Activated T-cell treated with anti-CD3 and anti-CD28 coated beads, Interleukin-2, amount 50 U/mL, for 4 hours (primary cell): Measurements from ENCODE around the gene IFT52. TPM values are rescaled to one million over a fixed set of nuclear protein-coding genes. Genes with fewer than 3 reads are reported as not detected.

Experiments
- ATAC-seq, 2 donors: fragments of 200-7000 bp; cut with Tn5 transposase; one replicate each; pipeline ENCODE4 v1.10.0; 2021
- DNase-seq: peaks from one replicate; pipeline ENCODE4 v3.0.0-alpha.2; 2020
- H3K27me3 Mint-ChIP-seq: one replicate; pipeline ENCODE4 v1.8.0; 2021; ENCODE audit warnings: low read depth, mixed read lengths
- H3K36me3 Mint-ChIP-seq: one replicate; pipeline ENCODE4 v1.8.0; 2022; ENCODE audit warnings: mixed read lengths; ENCODE audit not compliant: insufficient read depth
- H3K4me1 Mint-ChIP-seq: one replicate; pipeline ENCODE4 v1.8.0; 2021; ENCODE audit warnings: low read depth, mixed read lengths
- H3K4me3 Mint-ChIP-seq: one replicate; pipeline ENCODE4 v1.8.0; 2021; ENCODE audit warnings: mild to moderate bottlenecking, moderate library complexity, mixed read lengths
- H3K9me3 Mint-ChIP-seq: one replicate; pipeline ENCODE4 v1.8.0; 2021; ENCODE audit warnings: mixed read lengths
- total RNA-seq, 3 donors: library from RNA; stranded (reverse); gene quantifications; one replicate each; pipeline ENCODE4 v1.2.1, GENCODE V29; 2021

IFT52 gene
- total RNA-seq, 3 donors from 2014 or later = 13.5 to 16.1 (median 14.2) TPM

DNA sequence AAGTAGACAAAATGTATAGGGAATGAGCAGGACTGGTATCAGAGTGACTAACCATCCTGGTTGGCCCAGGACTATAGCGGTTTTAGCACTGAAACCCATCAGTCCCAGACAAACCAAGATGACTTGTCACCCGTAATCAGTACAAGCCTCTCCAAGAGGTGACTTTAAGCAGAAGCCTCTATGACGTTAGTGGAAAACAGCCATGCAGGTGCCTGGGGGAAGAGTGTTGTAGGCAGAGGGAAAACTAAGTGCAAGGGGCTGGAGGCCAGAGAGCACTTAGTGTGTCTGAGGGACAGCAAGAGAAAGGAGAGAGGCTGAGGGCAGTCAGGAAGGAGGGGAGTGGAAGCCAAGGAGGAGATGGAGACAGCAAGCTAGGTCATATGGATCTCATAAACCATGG, 29.8 kb upstream of the IFT52 start:
- DNase-seq (no peak), ATAC-seq (no peak)
- H3K36me3 Mint-ChIP-seq = no peaks in the 10 kb centered on the region
- no peak overlapping the region for H3K4me3 Mint-ChIP-seq
- H3K4me1 Mint-ChIP-seq = no peaks in the 10 kb centered on the region
- no peaks in the 10 kb centered on the region for H3K27me3 Mint-ChIP-seq
- H3K9me3 Mint-ChIP-seq = no peaks in the 10 kb centered on the region

DNA sequence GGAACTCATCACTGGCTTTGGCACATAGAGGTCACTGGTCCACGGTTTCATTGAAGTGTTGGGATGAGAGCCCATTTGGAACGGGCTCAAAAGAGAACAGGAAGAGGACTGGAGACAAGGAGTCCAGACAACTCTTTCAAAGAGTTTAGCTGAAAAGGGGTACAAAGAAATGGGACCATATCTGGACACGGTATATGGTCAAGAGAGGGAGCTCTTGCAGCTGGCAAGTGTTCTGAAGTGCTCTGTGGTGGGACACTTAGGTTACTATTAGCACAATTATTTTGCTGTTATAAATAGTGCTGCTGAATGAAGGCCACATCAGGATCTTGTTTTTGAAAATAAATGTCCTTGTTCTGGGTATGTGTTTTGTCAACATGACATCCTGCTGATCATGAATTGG, 27.3 kb upstream of the IFT52 start:
- ATAC-seq = no peak
- DNase-seq = no peak
- Mint-ChIP-seq H3K4me1 (no peaks in the 10 kb centered on the region), H3K4me3 (no peak overlapping the region), H3K27me3 (no peaks in the 10 kb centered on the region), H3K36me3 (no peaks in the 10 kb centered on the region), H3K9me3 (no peaks in the 10 kb centered on the region)

DNA sequence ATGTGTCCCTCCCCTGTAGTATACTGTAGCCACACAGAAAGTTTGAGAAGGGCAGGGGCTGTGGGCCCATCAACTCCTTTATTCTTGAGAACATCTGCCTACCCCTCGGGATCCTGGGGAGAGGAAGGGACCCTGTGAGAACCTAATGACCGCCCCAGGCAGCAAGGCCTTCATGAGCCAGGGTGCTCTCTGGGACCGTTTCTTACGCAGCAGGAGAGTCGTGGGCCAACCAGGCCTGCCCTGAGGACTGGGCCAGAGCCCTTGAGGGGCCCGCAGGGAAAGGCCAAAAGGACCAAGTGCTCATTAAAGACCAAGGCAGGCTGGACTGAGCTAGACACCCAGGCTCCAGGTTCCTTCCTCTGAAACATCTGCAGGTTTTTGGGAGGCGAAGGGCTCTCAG, 26.7 kb upstream of the IFT52 start:
- ATAC-seq = no peak

DNA sequence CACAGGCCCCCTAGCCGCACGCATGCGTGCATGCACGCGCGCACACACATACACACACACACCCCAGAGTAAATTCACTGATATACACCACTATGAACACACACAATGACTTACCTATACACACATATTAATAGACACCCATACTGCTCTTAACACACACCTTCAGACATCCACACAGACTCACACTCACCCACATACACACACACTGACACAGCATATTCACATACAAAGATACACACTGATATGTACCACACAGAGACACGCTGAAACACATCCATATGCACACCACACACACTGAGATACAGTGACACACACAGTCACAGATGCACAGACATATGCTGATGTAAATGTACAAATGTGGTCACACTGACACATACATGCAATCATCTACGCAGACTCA, 26.3 kb upstream of the IFT52 start:
- no peak for DNase-seq
- Mint-ChIP-seq H3K27me3 (no peaks in the 10 kb centered on the region), H3K36me3 (no peaks in the 10 kb centered on the region), H3K4me3 (no peak overlapping the region), H3K4me1 (no peaks in the 10 kb centered on the region), H3K9me3 (no peaks in the 10 kb centered on the region)
- no peak for ATAC-seq

More for the DNA sequence above, 26.7 kb upstream of the IFT52 start:
- Mint-ChIP-seq H3K4me1 (no peaks in the 10 kb centered on the region), H3K9me3 (no peaks in the 10 kb centered on the region), H3K27me3 (no peaks in the 10 kb centered on the region), H3K4me3 (no peak overlapping the region), H3K36me3 (no peaks in the 10 kb centered on the region)
- no peak for DNase-seq

DNA sequence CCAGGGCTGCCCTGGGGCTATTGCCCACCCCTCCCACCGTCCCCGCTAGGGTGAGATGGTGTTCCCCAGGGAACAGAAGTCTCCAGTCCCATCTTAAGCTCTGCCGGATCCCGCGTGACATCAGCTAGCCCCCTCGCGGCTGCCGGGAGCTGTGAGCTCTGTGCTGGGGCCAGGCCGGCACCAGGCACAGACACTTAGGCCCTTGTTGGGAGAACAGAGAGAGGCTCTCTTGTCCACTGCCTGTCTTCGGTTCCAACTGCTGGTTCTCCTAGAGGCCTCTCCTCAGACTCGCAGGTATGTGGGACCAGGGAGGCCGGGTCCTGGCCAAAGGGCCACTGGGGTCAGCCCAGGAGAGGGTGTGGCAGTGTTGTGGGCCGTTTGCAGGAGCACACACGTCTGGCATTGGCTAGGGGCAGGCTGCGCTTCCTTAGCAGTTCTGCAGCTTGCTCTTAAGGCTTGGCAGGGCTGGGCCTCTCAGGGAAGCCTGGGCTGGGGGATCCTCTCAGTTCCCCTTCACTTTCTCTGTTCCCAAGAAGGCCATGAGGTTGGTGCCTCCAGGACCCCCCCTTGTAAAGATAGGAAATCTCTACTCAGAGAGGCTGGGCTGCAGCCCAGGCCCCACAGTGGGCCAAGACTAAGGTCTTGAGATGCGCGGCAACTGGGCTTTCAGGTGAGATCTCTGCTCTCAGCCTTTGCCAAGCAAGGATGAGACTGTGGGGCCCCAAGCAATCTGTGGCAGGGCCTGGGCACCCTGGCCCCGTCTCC, 25.6 kb upstream of the IFT52 start:
- no peak for ATAC-seq
- Mint-ChIP-seq H3K9me3 (no peaks in the 10 kb centered on the region), H3K27me3 (no peaks in the 10 kb centered on the region), H3K4me3 (no peak overlapping the region), H3K4me1 (no peaks in the 10 kb centered on the region), H3K36me3 (no peaks in the 10 kb centered on the region)
- DNase-seq = no peak

DNA sequence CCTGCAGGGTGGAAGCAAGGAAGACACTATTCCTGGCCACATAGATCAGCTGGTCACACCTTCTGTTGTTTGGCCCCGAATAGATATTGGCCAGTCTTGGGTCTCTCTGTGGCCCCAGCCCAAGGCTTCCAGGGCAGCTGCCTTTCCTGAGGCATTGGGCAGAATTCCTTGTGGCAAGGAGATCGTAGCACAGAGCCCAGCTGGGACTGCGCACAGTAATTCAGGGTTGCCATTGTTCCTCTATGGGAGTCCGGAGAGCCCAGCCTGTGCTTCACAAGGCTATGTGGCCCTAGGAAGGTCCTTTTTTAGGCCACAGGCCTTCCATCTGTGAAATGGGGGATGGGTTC, 25.0 kb upstream of the IFT52 start:
- Mint-ChIP-seq H3K27me3 (no peaks in the 10 kb centered on the region), H3K4me1 (no peaks in the 10 kb centered on the region), H3K9me3 (no peaks in the 10 kb centered on the region), H3K36me3 (no peaks in the 10 kb centered on the region), H3K4me3 (no peak overlapping the region)
- ATAC-seq (no peak), DNase-seq (no peak)

DNA sequence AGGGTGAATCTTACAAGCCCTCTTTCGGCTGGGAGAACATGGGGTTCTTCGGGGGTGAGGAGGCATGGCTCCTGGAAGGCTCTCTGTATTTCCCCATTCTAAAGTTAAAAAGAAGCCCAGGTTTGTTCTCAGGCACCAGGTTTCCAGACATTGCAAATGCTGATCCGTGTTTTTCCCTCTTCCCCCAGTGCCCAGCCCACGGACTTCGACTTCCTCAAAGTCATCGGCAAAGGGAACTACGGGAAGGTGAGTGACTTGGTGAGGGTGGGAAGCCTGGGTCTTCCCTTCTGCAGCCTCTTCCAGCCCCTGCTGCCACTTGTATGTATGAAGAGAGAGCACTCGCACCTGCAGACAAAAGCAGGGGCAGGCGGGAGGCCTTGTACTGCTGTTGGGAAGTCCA, 23.3 kb upstream of the IFT52 start:
- no peak for ATAC-seq
- no peaks in the 10 kb centered on the region for H3K36me3 Mint-ChIP-seq
- DNase-seq = no peak
- no peak overlapping the region for H3K4me3 Mint-ChIP-seq
- no peaks in the 10 kb centered on the region for H3K9me3 Mint-ChIP-seq
- H3K4me1 Mint-ChIP-seq = no peaks in the 10 kb centered on the region
- H3K27me3 Mint-ChIP-seq = no peaks in the 10 kb centered on the region

DNA sequence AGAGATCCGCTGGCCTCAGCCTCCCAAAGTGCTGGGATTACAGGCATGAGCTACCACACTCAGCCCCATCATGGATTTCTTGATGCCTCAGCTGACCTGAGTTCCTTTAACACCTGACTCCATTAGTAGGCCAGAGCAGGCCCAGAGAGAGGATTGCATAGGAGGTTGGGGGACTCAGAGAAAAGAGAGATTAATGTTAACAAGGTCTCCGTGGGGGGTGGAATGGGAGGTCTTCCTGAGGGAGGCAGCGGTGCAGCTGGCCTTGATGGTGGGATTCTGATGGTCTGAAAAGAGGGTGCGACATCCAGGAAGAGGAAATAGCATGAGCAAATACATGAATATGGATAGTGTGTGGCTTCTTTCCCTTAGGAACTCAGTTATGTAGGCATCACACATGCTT, 22.0 kb upstream of the IFT52 start:
- Mint-ChIP-seq H3K9me3 (no peaks in the 10 kb centered on the region), H3K36me3 (no peaks in the 10 kb centered on the region), H3K27me3 (no peaks in the 10 kb centered on the region)

DNA sequence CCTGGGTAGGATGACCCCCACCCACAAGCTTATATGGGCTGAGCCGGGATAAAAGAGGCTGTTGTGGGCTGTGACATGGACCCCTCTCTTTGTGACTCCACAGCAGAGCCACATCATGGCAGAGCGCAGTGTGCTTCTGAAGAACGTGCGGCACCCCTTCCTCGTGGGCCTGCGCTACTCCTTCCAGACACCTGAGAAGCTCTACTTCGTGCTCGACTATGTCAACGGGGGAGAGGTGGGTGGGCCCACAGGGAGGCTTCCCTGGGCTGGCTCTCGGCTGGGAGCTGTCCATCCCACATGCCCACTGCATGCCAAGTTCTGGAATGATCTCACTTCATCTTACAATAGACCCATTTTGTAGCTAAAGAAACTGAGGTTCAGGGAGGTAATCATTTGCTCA, 21.5 kb upstream of the IFT52 start:
- no peaks in the 10 kb centered on the region for H3K9me3 Mint-ChIP-seq
- no peaks in the 10 kb centered on the region for H3K27me3 Mint-ChIP-seq
- no peaks in the 10 kb centered on the region for H3K4me1 Mint-ChIP-seq
- ATAC-seq (no peak), DNase-seq (no peak)
- no peak overlapping the region for H3K4me3 Mint-ChIP-seq
- no peaks in the 10 kb centered on the region for H3K36me3 Mint-ChIP-seq

More for the DNA sequence above, 22.0 kb upstream of the IFT52 start:
- ATAC-seq (no peak), DNase-seq (no peak)
- H3K4me3 Mint-ChIP-seq = no peak overlapping the region
- no peaks in the 10 kb centered on the region for H3K4me1 Mint-ChIP-seq

DNA sequence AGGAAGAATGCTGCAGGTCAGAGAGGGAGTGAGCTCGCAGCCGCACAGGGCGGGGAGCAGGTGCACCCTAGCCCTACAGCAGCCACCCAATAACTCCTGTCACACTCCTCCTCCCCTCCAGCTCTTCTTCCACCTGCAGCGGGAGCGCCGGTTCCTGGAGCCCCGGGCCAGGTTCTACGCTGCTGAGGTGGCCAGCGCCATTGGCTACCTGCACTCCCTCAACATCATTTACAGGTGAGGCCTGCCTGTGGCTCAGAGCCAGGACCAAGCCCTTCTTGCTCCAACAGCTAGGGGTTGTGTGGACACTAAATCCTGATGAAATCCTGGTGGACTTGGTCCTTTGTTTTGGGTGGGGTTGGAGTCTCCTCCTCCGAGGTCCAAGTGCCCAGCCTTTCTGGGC, 20.2 kb upstream of the IFT52 start:
- no peaks in the 10 kb centered on the region for H3K27me3 Mint-ChIP-seq
- H3K4me1 Mint-ChIP-seq = no peaks in the 10 kb centered on the region
- H3K9me3 Mint-ChIP-seq = no peaks in the 10 kb centered on the region
- ATAC-seq = no peak
- H3K4me3 Mint-ChIP-seq = no peak overlapping the region
- DNase-seq = no peak
- no peaks in the 10 kb centered on the region for H3K36me3 Mint-ChIP-seq

DNA sequence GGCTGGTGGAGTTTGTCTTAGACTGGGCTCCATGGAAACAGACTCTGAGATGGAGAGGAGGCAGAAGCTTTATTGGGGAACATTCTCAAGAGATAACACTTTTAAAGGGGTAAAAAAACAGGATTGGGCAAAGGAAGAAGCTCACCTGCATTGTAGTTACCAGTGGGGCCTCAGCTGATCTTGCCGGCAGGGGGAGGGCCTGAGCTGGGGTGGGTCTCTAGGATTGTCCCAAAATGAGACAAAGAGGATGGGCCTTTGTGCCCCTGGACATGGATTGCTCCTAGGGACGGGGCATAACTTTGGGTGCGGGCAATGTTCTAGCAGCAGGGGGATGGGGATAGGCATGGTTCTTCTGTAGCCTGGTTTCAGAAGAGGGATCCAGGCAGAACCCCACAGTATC, 19.4 kb upstream of the IFT52 start:
- no peaks in the 10 kb centered on the region for H3K36me3 Mint-ChIP-seq

DNA sequence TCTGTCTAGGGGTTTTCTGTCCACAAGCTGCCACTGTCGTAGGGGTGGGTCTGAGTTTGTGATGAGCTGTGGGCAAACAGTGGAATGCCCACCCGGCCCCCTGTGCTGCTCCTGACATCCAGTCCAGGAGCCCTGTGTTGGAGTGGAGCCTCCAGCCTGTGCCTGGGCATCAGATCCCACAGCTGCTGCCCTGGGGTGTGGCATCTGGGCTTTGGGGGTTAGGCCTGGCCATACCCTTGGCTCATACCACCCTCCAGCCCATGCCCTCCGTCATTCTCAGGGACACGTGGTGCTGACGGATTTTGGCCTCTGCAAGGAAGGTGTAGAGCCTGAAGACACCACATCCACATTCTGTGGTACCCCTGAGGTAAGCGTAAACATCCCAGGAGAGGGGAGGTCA, 19.0 kb upstream of the IFT52 start:
- DNase-seq (no peak), ATAC-seq (no peak)
- no peaks in the 10 kb centered on the region for H3K4me1 Mint-ChIP-seq
- no peaks in the 10 kb centered on the region for H3K27me3 Mint-ChIP-seq
- H3K4me3 Mint-ChIP-seq = no peak overlapping the region
- no peaks in the 10 kb centered on the region for H3K9me3 Mint-ChIP-seq
- no peaks in the 10 kb centered on the region for H3K36me3 Mint-ChIP-seq

More for the DNA sequence above, 19.4 kb upstream of the IFT52 start:
- ATAC-seq (no peak), DNase-seq (no peak)
- H3K9me3 Mint-ChIP-seq = no peaks in the 10 kb centered on the region
- H3K4me1 Mint-ChIP-seq = no peaks in the 10 kb centered on the region
- H3K4me3 Mint-ChIP-seq = no peak overlapping the region
- no peaks in the 10 kb centered on the region for H3K27me3 Mint-ChIP-seq

DNA sequence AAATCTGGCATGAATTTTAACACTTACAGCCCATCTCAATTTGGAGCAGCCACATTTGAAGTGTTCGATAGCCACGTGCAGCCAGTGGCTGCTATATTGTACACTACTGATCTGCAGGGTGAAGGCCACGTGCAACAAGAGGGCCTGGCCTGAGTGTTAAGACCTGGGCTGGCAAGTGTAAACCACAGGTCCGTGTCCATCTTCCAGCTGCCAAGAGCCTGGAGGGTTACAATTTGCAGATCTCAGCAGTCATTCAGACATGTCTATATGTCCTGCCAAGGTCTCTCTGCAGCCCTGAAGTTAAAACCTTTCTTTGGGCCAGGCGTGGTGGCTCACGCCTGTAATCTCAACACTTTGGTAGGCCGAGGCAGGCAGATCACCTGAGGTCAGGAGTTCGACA, 17.8 kb upstream of the IFT52 start:
- no peaks in the 10 kb centered on the region for H3K36me3 Mint-ChIP-seq
- H3K9me3 Mint-ChIP-seq = no peaks in the 10 kb centered on the region

DNA sequence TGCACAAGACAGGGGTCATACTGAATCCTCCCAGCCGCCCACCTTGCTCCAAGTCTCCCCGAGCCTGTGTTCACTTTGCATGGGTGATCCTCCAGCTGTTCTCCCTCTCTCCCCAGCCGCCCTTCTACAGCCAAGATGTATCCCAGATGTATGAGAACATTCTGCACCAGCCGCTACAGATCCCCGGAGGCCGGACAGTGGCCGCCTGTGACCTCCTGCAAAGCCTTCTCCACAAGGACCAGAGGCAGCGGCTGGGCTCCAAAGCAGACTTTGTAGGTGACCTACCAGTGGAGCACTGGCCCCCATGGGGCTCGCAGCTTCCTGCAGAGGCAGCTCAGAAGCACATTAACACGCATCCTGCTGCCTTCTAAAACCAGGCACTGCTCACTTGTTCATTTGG, 14.6 kb upstream of the IFT52 start:
- no peaks in the 10 kb centered on the region for H3K27me3 Mint-ChIP-seq
- no peaks in the 10 kb centered on the region for H3K9me3 Mint-ChIP-seq
- H3K36me3 Mint-ChIP-seq = no peaks in the 10 kb centered on the region
- no peaks in the 10 kb centered on the region for H3K4me1 Mint-ChIP-seq
- no peak overlapping the region for H3K4me3 Mint-ChIP-seq
- ATAC-seq (no peak), DNase-seq (no peak)

More for the DNA sequence above, 17.8 kb upstream of the IFT52 start:
- Mint-ChIP-seq H3K4me3 (no peak overlapping the region), H3K4me1 (no peaks in the 10 kb centered on the region), H3K27me3 (no peaks in the 10 kb centered on the region)
- DNase-seq (no peak), ATAC-seq (no peak)

DNA sequence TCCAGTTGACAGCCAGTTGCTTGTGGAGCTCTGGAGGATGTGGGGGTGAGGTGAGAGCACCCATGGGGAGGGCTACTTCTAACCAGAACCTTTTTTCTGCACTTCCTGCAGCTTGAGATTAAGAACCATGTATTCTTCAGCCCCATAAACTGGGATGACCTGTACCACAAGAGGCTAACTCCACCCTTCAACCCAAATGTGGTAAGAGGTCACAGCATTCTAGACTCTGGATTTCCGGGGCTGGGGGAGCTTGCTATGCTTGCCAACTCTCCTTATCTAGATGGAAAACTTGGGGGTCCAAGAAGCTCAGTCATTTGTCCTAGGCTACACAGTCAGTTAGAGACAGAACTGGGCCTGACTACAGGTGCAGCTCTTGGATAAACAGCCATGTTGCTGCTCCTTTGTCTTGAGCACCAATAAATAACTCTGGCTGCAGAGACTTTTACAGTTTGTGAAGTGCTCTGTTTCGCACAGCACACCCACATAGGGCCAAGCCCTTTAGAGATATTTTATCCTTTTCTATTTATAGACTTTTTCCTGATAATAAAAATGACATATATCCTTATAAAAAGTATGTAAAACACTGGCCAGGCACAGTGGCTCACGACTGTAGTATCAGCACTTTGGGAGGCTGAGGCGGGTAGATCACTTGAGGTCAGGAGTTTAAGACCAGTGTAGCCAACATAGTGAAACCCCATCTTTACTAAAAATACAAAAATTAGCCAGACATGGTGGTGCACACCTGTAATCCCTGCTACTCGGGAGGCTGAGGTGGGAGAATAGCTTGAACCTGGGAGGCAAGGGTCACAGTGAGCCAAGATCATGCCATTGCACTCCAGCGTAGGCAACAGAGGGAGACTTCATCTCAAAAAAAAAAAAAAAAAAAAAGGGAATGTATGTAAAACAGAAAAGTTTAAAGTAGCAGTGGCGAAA, 10.6 kb upstream of the IFT52 start:
- no peaks in the 10 kb centered on the region for H3K36me3 Mint-ChIP-seq
- no peak for ATAC-seq

More for the DNA sequence above, 10.6 kb upstream of the IFT52 start:
- Mint-ChIP-seq H3K9me3 (no peaks in the 10 kb centered on the region), H3K4me1 (no peaks in the 10 kb centered on the region), H3K4me3 (no peak overlapping the region), H3K27me3 (no peaks in the 10 kb centered on the region)
- DNase-seq = no peak
